GM12878 (cell line): ENCODE measurements around the gene MSMB. TPM values are rescaled to one million over a fixed set of nuclear protein-coding genes. Genes with fewer than 3 reads are reported as not detected.

ENCODE experiments used
- CBX5 ChIP-seq: sonication (generic); IDR thresholded peaks from 2 replicates; pipeline ENCODE4 v1.6.1; 2016; ENCODE audit warnings: low read depth, moderate library complexity, mild to moderate bottlenecking, inconsistent platforms
- IRF4 ChIP-seq: IDR thresholded peaks from 2 replicates; pipeline ENCODE4 v1.6.1; 2011; ENCODE audit warnings: low read depth, low read length
- KAT2A ChIP-seq: conservative IDR thresholded peaks from 2 replicates; pipeline ENCODE4 v1.6.1; 2011; ENCODE audit warnings: low read depth, low read length; ENCODE audit not compliant: control insufficient read depth
- REST ChIP-seq: IDR thresholded peaks from 2 replicates; pipeline ENCODE4 v1.6.1; 2012; ENCODE audit warnings: mild to moderate bottlenecking, low read depth, low read length
- SMAD5 ChIP-seq: IDR thresholded peaks from 2 replicates; pipeline ENCODE4 v1.6.1; 2016; ENCODE audit warnings: antibody characterized with exemption, low read depth
- ZBTB11 ChIP-seq: fragments of 450-650 bp; formaldehyde crosslinking; IDR thresholded peaks from 2 replicates; pipeline ENCODE4 v1.5.0; 2022; ENCODE audit warnings: mild to moderate bottlenecking, missing genetic modification characterization
- polyA plus RNA-seq, 11 experiments: library from polyadenylated mRNA; depleted of rRNA in 4 of 11; unstranded in 6 of 11; stranded (reverse) in 5 of 11; fragments of >200 nt; fragmentation: Nextera tagmentation in 4 of 11; fragmentation: Illumina TruSeq in 1 of 11; extraction: Ambion mirVana in 4 of 11; extraction: Trizol in 1 of 11; gene quantifications; 1 replicate in 1 of 11; 2 replicates in 10 of 11; pipeline versions ENCODE4 v1.2.1 to v1.2.3, GENCODE V29; 2011 to 2016; ENCODE audit warnings: inconsistent platforms in 2 of 11, missing spikeins in 2 of 11, low read depth in 1 of 11
- total RNA-seq, 4 experiments: library from RNA; depleted of rRNA in 3 of 4; stranded (reverse); fragments of >200 nt in 3 of 4; fragmentation: Illumina TruSeq in 1 of 4; extraction: Trizol in 1 of 4; gene quantifications; 2 replicates each; pipeline versions ENCODE4 v1.2.1 to v1.2.3, GENCODE V29; 2013 to 2021
- TF ChIP-seq, protein P1 (sequence below): fragments of 450-650 bp; IDR thresholded peaks from 2 replicates; pipeline ENCODE4 v1.6.1; 2017; ENCODE audit warnings: mild to moderate bottlenecking, moderate library complexity
- TF ChIP-seq, protein P2 (sequence below), 3 experiments: IDR thresholded peaks in 2 of 3; conservative IDR thresholded peaks in 1 of 3; 2 replicates each; pipeline ENCODE4 v1.5.1; 2011; ENCODE audit warnings: low read depth in 3 of 3, low read length in 3 of 3, mild to moderate bottlenecking in 3 of 3, control low read depth in 2 of 3, moderate library complexity in 2 of 3, inconsistent platforms in 1 of 3, mixed read lengths in 1 of 3; ENCODE audit not compliant: control insufficient read depth in 2 of 3, insufficient read depth in 1 of 3; ENCODE audit errors: extremely low read depth in 1 of 3

MSMB gene
- total and polyA plus RNA-seq, 10 of the 15 experiments (the other 5 are each of a cell fraction or from before 2014, with no cell fraction given), result not detected

GRCh38 chr10:46055771-46056170 lies 9.7 kb upstream of the MSMB start (continued):
- no peak for TF ChIP-seq ZBTB11 (CRISPR knock-in tag)
- TF ChIP-seq CBX5, result no peak
- TF ChIP-seq, protein P1, sequence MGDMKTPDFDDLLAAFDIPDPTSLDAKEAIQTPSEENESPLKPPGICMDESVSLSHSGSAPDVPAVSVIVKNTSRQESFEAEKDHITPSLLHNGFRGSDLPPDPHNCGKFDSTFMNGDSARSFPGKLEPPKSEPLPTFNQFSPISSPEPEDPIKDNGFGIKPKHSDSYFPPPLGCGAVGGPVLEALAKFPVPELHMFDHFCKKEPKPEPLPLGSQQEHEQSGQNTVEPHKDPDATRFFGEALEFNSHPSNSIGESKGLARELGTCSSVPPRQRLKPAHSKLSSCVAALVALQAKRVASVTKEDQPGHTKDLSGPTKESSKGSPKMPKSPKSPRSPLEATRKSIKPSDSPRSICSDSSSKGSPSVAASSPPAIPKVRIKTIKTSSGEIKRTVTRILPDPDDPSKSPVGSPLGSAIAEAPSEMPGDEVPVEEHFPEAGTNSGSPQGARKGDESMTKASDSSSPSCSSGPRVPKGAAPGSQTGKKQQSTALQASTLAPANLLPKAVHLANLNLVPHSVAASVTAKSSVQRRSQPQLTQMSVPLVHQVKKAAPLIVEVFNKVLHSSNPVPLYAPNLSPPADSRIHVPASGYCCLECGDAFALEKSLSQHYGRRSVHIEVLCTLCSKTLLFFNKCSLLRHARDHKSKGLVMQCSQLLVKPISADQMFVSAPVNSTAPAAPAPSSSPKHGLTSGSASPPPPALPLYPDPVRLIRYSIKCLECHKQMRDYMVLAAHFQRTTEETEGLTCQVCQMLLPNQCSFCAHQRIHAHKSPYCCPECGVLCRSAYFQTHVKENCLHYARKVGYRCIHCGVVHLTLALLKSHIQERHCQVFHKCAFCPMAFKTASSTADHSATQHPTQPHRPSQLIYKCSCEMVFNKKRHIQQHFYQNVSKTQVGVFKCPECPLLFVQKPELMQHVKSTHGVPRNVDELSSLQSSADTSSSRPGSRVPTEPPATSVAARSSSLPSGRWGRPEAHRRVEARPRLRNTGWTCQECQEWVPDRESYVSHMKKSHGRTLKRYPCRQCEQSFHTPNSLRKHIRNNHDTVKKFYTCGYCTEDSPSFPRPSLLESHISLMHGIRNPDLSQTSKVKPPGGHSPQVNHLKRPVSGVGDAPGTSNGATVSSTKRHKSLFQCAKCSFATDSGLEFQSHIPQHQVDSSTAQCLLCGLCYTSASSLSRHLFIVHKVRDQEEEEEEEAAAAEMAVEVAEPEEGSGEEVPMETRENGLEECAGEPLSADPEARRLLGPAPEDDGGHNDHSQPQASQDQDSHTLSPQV, result no peak
- no peak for TF ChIP-seq KAT2A
- no peak for TF ChIP-seq REST
- TF ChIP-seq SMAD5, result no peak
- TF ChIP-seq, protein P2, sequence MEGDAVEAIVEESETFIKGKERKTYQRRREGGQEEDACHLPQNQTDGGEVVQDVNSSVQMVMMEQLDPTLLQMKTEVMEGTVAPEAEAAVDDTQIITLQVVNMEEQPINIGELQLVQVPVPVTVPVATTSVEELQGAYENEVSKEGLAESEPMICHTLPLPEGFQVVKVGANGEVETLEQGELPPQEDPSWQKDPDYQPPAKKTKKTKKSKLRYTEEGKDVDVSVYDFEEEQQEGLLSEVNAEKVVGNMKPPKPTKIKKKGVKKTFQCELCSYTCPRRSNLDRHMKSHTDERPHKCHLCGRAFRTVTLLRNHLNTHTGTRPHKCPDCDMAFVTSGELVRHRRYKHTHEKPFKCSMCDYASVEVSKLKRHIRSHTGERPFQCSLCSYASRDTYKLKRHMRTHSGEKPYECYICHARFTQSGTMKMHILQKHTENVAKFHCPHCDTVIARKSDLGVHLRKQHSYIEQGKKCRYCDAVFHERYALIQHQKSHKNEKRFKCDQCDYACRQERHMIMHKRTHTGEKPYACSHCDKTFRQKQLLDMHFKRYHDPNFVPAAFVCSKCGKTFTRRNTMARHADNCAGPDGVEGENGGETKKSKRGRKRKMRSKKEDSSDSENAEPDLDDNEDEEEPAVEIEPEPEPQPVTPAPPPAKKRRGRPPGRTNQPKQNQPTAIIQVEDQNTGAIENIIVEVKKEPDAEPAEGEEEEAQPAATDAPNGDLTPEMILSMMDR (IDR thresholded peaks at IDR 0.05 in 2 of 3, conservative IDR thresholded peaks at IDR 0.05 in 1 of 3; ENCODE audit: control insufficient read depth in 2 of 3, extremely low read depth in 1 of 3, insufficient read depth in 1 of 3, low read depth in 3 of 3, low read length in 3 of 3), result no peak
- TF ChIP-seq IRF4, result no peak
